T-helper 1 cell treated with Interleukin-12 subunit alpha and Interleukin-12 subunit beta and Interleukin-4 antibody, amounts not matched to agents 30 μg/mL and 1 μg/mL, for 36 hours (primary cell): ENCODE results near the gene PLTP.
"Not testable (repeated sequence)": the region's sequence is repeated elsewhere in the genome, so short reads cannot be mapped to it uniquely, and the experiment has no call there.

Experiments
- H3K27ac Mint-ChIP-seq: one replicate; pipeline ENCODE4 v1.8.0; 2021; ENCODE audit warnings: mild to moderate bottlenecking, mixed read lengths
- H3K27me3 Mint-ChIP-seq: one replicate; pipeline ENCODE4 v1.8.0; 2021; ENCODE audit warnings: low read depth, mixed read lengths
- H3K36me3 Mint-ChIP-seq: one replicate; pipeline ENCODE4 v1.8.0; 2021; ENCODE audit warnings: low read depth, mixed read lengths
- H3K4me1 Mint-ChIP-seq: one replicate; pipeline ENCODE4 v1.8.0; 2021; ENCODE audit warnings: low read depth, mixed read lengths
- H3K4me3 Mint-ChIP-seq: one replicate; pipeline ENCODE4 v1.8.0; 2021; ENCODE audit warnings: mild to moderate bottlenecking, moderate library complexity, mixed read lengths
- H3K9me3 Mint-ChIP-seq: one replicate; pipeline ENCODE4 v1.8.0; 2021; ENCODE audit warnings: mixed read lengths

PLTP gene

GRCh38 chr20:45890077-45890984 is 21.6 kb downstream of the PLTP start:
- no peaks in the 10 kb centered on the region for H3K9me3 Mint-ChIP-seq
- no peak overlapping the region for H3K27ac Mint-ChIP-seq
- peaks cover 4% of the 10 kb centered on the region for H3K27me3 Mint-ChIP-seq
- H3K4me3 Mint-ChIP-seq = peak overlapping the region; percentile 90
- peaks cover 19% of the 10 kb centered on the region for H3K4me1 Mint-ChIP-seq
- peaks cover 4% of the 10 kb centered on the region for H3K36me3 Mint-ChIP-seq

GRCh38 chr20:45888681-45889080 is 23.3 kb downstream of the PLTP start:
- H3K27ac Mint-ChIP-seq = no peak overlapping the region
- peaks cover 4% of the 10 kb centered on the region for H3K27me3 Mint-ChIP-seq
- no peaks in the 10 kb centered on the region for H3K9me3 Mint-ChIP-seq
- H3K4me3 Mint-ChIP-seq = no peak overlapping the region
- H3K4me1 Mint-ChIP-seq = peaks cover 23% of the 10 kb centered on the region
- peaks cover 5% of the 10 kb centered on the region for H3K36me3 Mint-ChIP-seq

- no peaks in the 10 kb centered on the region for H3K9me3 Mint-ChIP-seq
- no peak within 1 kb of the TSS for H3K27ac Mint-ChIP-seq
- H3K4me3 Mint-ChIP-seq = no peak within 1 kb of the TSS
- H3K36me3 Mint-ChIP-seq = peaks cover 16% of the 10 kb centered on the region
- H3K27me3 Mint-ChIP-seq = peaks cover 8% of the 10 kb centered on the region
- peaks cover 25% of the 10 kb centered on the region for H3K4me1 Mint-ChIP-seq
Measured at GRCh38 chr20:45887346-45887715, 24.6 kb downstream of the PLTP start, which contains the start of gene SPATA25. Gene SPATA25 (minus strand): TSS chr20:45887622. CDS start chr20:45887590, 32 bp downstream.

- Mint-ChIP-seq H3K4me3 (no peak overlapping the region), H3K4me1 (peaks cover 24% of the 10 kb centered on the region), H3K27ac (no peak overlapping the region), H3K27me3 (peaks cover 9% of the 10 kb centered on the region), H3K9me3 (no peaks in the 10 kb centered on the region), H3K36me3 (peaks cover 16% of the 10 kb centered on the region)
Measured at GRCh38 chr20:45886590-45887345, 25.2 kb downstream of the PLTP start.

- Mint-ChIP-seq H3K36me3 (peaks cover 22% of the 10 kb centered on the region), H3K9me3 (no peaks in the 10 kb centered on the region), H3K4me3 (no peak overlapping the region), H3K27me3 (peaks cover 9% of the 10 kb centered on the region), H3K4me1 (peaks cover 27% of the 10 kb centered on the region), H3K27ac (no peak overlapping the region)
Measured at GRCh38 chr20:45883100-45883469, 28.9 kb downstream of the PLTP start.

- Mint-ChIP-seq H3K27ac (no peak overlapping the region), H3K9me3 (no peaks in the 10 kb centered on the region), H3K4me1 (peaks cover 27% of the 10 kb centered on the region), H3K36me3 (peaks cover 22% of the 10 kb centered on the region), H3K4me3 (peak overlapping the region; percentile 45), H3K27me3 (peaks cover 9% of the 10 kb centered on the region)
Measured at GRCh38 chr20:45882469-45883099, 29.4 kb downstream of the PLTP start.

- Mint-ChIP-seq H3K9me3 (no peaks in the 10 kb centered on the region), H3K4me1 (peaks cover 27% of the 10 kb centered on the region)
Measured at GRCh38 chr20:45880988-45881788, 30.8 kb downstream of the PLTP start, which contains the start of gene ZSWIM1. Gene ZSWIM1 (plus strand): TSS chr20:45881227. CDS start chr20:45882593, 1,366 bp downstream.

GRCh38 chr20:45878076-45878761 is 33.7 kb downstream of the PLTP start:
- Mint-ChIP-seq H3K4me1 (peaks cover 18% of the 10 kb centered on the region), H3K27me3 (peaks cover 9% of the 10 kb centered on the region), H3K27ac (no peak overlapping the region), H3K36me3 (peaks cover 18% of the 10 kb centered on the region), H3K9me3 (no peaks in the 10 kb centered on the region), H3K4me3 (no peak overlapping the region)

More at GRCh38 chr20:45880988-45881788, 30.8 kb downstream of the PLTP start, which contains the start of gene ZSWIM1:
- Mint-ChIP-seq H3K4me3 (peak within 1 kb of the TSS; percentile 91), H3K36me3 (peaks cover 26% of the 10 kb centered on the region), H3K27ac (peak within 1 kb of the TSS; percentile 85), H3K27me3 (peaks cover 9% of the 10 kb centered on the region)

- H3K4me3 Mint-ChIP-seq = no peak overlapping the region
- H3K27ac Mint-ChIP-seq = no peak overlapping the region
- H3K4me1 Mint-ChIP-seq = no peaks in the 10 kb centered on the region
- no peaks in the 10 kb centered on the region for H3K27me3 Mint-ChIP-seq
- no peaks in the 10 kb centered on the region for H3K9me3 Mint-ChIP-seq
- peaks cover 8% of the 10 kb centered on the region for H3K36me3 Mint-ChIP-seq
Measured at GRCh38 chr20:45874576-45874975, 37.4 kb downstream of the PLTP start.

- H3K36me3 Mint-ChIP-seq, H3K4me1 Mint-ChIP-seq, H3K27me3 Mint-ChIP-seq, H3K4me3 Mint-ChIP-seq, H3K9me3 Mint-ChIP-seq, H3K27ac Mint-ChIP-seq: not testable (repeated sequence)
Measured at GRCh38 chr20:45874104-45874481, 37.9 kb downstream of the PLTP start.

- Mint-ChIP-seq H3K27ac (no peak overlapping the region), H3K27me3 (no peaks in the 10 kb centered on the region), H3K36me3 (peaks cover 8% of the 10 kb centered on the region), H3K4me3 (no peak overlapping the region), H3K4me1 (no peaks in the 10 kb centered on the region), H3K9me3 (no peaks in the 10 kb centered on the region)
Measured at GRCh38 chr20:45873409-45874103, 38.4 kb downstream of the PLTP start.

GRCh38 chr20:45872626-45873025 is 39.3 kb downstream of the PLTP start:
- Mint-ChIP-seq H3K27ac (no peak overlapping the region), H3K27me3 (no peaks in the 10 kb centered on the region), H3K9me3 (no peaks in the 10 kb centered on the region), H3K4me1 (peaks cover 1% of the 10 kb centered on the region), H3K4me3 (no peak overlapping the region), H3K36me3 (peaks cover 8% of the 10 kb centered on the region)

- Mint-ChIP-seq H3K27ac (no peak overlapping the region), H3K36me3 (peaks cover 7% of the 10 kb centered on the region), H3K4me1 (peaks cover 5% of the 10 kb centered on the region), H3K4me3 (no peak overlapping the region), H3K27me3 (no peaks in the 10 kb centered on the region), H3K9me3 (no peaks in the 10 kb centered on the region)
Measured at GRCh38 chr20:45867819-45868176, 44.2 kb downstream of the PLTP start.
